Prostate gland (tissue), 2 donors: Measurements from ENCODE around the gene DOCK4.

Experiments
- POLR2A ChIP-seq: fragments of 450-650 bp; IDR thresholded peaks from one replicate; pipeline ENCODE4 v1.6.1; 2016; ENCODE audit warnings: antibody characterized with exemption, mild to moderate bottlenecking
- TF ChIP-seq, protein P1 (sequence below), 4 experiments: fragments of 200-600 bp in 2 of 4; fragments of 450-650 bp in 2 of 4; sonication (generic) in 2 of 4; IDR thresholded peaks; 1 replicate in 3 of 4; 2 replicates in 1 of 4; pipeline ENCODE4 v1.5.1; 2016 to 2019; ENCODE audit warnings: antibody characterized with exemption in 4 of 4, mild to moderate bottlenecking in 2 of 4, moderate library complexity in 2 of 4

DNA sequence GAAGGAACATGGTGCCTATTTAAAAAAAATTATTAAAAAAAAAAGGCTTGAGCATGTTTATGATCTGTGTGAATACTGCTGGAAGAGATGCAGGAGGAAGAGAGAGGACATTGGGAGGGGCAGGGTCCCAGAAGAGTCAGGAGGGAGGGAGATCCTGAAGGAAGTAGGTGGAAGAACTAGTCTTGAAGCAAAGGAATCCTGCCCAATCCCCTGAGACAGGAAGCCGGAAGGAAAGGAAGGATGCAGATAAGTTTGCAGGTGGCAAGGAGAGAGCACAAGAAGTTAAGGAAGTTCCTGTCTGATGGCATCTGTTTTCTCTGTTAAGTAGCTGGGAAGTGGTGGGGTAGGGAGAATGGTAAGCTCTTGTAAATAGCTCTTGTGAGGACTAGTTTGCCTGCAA, 318.5 kb downstream of the DOCK4 start:
- TF ChIP-seq, protein P1, sequence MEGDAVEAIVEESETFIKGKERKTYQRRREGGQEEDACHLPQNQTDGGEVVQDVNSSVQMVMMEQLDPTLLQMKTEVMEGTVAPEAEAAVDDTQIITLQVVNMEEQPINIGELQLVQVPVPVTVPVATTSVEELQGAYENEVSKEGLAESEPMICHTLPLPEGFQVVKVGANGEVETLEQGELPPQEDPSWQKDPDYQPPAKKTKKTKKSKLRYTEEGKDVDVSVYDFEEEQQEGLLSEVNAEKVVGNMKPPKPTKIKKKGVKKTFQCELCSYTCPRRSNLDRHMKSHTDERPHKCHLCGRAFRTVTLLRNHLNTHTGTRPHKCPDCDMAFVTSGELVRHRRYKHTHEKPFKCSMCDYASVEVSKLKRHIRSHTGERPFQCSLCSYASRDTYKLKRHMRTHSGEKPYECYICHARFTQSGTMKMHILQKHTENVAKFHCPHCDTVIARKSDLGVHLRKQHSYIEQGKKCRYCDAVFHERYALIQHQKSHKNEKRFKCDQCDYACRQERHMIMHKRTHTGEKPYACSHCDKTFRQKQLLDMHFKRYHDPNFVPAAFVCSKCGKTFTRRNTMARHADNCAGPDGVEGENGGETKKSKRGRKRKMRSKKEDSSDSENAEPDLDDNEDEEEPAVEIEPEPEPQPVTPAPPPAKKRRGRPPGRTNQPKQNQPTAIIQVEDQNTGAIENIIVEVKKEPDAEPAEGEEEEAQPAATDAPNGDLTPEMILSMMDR (IDR thresholded peaks at IDR 0.05), result no peak
- no peak for TF ChIP-seq POLR2A
